ENCODE measurements around the gene PTPRA. TPM values are rescaled to one million over a fixed set of nuclear protein-coding genes. Genes with fewer than 3 reads are reported as not detected.
A peak's percentile ranks its signal among the peaks of the same experiment; 100 is the strongest.

PTPRA gene
- total RNA-seq, 1 experiment from 2014 or later: 29.3 TPM

- ChIA-PET POLR2A (interaction anchor here (0.6 to 2.7 kb wide), 12 partner anchors 9 to 475 kb away, joined by 3 to 17 read pairs (median 4); partner anchors contain the start of genes IDH3B and NOP56), CTCF (interaction anchor here (0.6 kb wide), 1 partner anchor 316 kb away, joined by 4 read pairs; no protein-coding TSS in a partner anchor)
- intact Hi-C loops (cut with micrococcal nuclease): no loop called here
- TF ChIP-seq CTCF (IDR thresholded peaks at IDR 0.05; ENCODE audit: unreplicated experiment): no peak
- peak overlapping the region; percentile 33 for H3K27ac Mint-ChIP-seq (ENCODE audit: low read depth, unreplicated experiment)
- peak overlapping the region; percentile 82 for H3K4me3 Mint-ChIP-seq (ENCODE audit: unreplicated experiment)
- H3K27me3 Mint-ChIP-seq (ENCODE audit: insufficient read depth, unreplicated experiment): no peaks in the 10 kb centered on the region
- H3K4me1 Mint-ChIP-seq (ENCODE audit: insufficient read depth, unreplicated experiment): peaks cover 12% of the 10 kb centered on the region
- peaks cover 13% of the 10 kb centered on the region for H3K36me3 Mint-ChIP-seq (ENCODE audit: insufficient read depth, unreplicated experiment)
- DNase-seq (ENCODE audit: unreplicated experiment): no peak
- TSS peak; percentile 67 for BruUV-seq (replicated peaks)
- no peaks in the 10 kb centered on the region for H3K9me3 Mint-ChIP-seq (ENCODE audit: unreplicated experiment)
These were observed 32.2 kb upstream of the PTPRA start for GRCh38 chr20:2840967-2841531.

- BruUV-seq (replicated peaks): no TSS peak
These were observed 27.7 kb upstream of the PTPRA start for GRCh38 chr20:2845607-2846006.

GRCh38 chr20:2846698-2847097 lies 26.6 kb upstream of the PTPRA start:
- TF ChIP-seq CTCF (IDR thresholded peaks at IDR 0.05; ENCODE audit: unreplicated experiment): no peak
- Mint-ChIP-seq H3K4me3 (ENCODE audit: unreplicated experiment) (no peak overlapping the region), H3K27ac (ENCODE audit: low read depth, unreplicated experiment) (peak overlapping the region; percentile 57), H3K9me3 (ENCODE audit: unreplicated experiment) (no peaks in the 10 kb centered on the region), H3K27me3 (ENCODE audit: insufficient read depth, unreplicated experiment) (no peaks in the 10 kb centered on the region), H3K36me3 (ENCODE audit: insufficient read depth, unreplicated experiment) (peaks cover 4% of the 10 kb centered on the region), H3K4me1 (ENCODE audit: insufficient read depth, unreplicated experiment) (peaks cover 6% of the 10 kb centered on the region)
- no peak for DNase-seq (ENCODE audit: unreplicated experiment)
- intact Hi-C loops (cut with micrococcal nuclease): no loop called here
- no TSS peak for BruUV-seq (replicated peaks)
- ChIA-PET CTCF (no interaction called here), POLR2A (interaction anchor here (0.6 kb wide), 1 partner anchor 310 kb away, joined by 4 read pairs; no protein-coding TSS in a partner anchor)

More at GRCh38 chr20:2845607-2846006, 27.7 kb upstream of the PTPRA start:
- no peaks in the 10 kb centered on the region for H3K9me3 Mint-ChIP-seq (ENCODE audit: unreplicated experiment)
- peaks cover 6% of the 10 kb centered on the region for H3K4me1 Mint-ChIP-seq (ENCODE audit: insufficient read depth, unreplicated experiment)
- no peak overlapping the region for H3K4me3 Mint-ChIP-seq (ENCODE audit: unreplicated experiment)
- intact Hi-C loops (cut with micrococcal nuclease): no loop called here
- DNase-seq (ENCODE audit: unreplicated experiment): no peak
- no peak for TF ChIP-seq CTCF (IDR thresholded peaks at IDR 0.05; ENCODE audit: unreplicated experiment)
- POLR2A ChIA-PET: no interaction called here
- H3K27me3 Mint-ChIP-seq (ENCODE audit: insufficient read depth, unreplicated experiment): no peaks in the 10 kb centered on the region
- CTCF ChIA-PET: no interaction called here
- no peak overlapping the region for H3K27ac Mint-ChIP-seq (ENCODE audit: low read depth, unreplicated experiment)
- peaks cover 10% of the 10 kb centered on the region for H3K36me3 Mint-ChIP-seq (ENCODE audit: insufficient read depth, unreplicated experiment)

GRCh38 chr20:2847802-2848201 lies 25.5 kb upstream of the PTPRA start:
- H3K4me3 Mint-ChIP-seq (ENCODE audit: unreplicated experiment): no peak overlapping the region
- H3K4me1 Mint-ChIP-seq (ENCODE audit: insufficient read depth, unreplicated experiment): peaks cover 6% of the 10 kb centered on the region
- POLR2A ChIA-PET: no interaction called here
- no peak overlapping the region for H3K27ac Mint-ChIP-seq (ENCODE audit: low read depth, unreplicated experiment)
- no peaks in the 10 kb centered on the region for H3K9me3 Mint-ChIP-seq (ENCODE audit: unreplicated experiment)
- peaks cover 4% of the 10 kb centered on the region for H3K36me3 Mint-ChIP-seq (ENCODE audit: insufficient read depth, unreplicated experiment)
- intact Hi-C loops (cut with micrococcal nuclease): no loop called here
- BruUV-seq (replicated peaks): no TSS peak
- H3K27me3 Mint-ChIP-seq (ENCODE audit: insufficient read depth, unreplicated experiment): no peaks in the 10 kb centered on the region
- DNase-seq (ENCODE audit: unreplicated experiment): no peak
- no peak for TF ChIP-seq CTCF (IDR thresholded peaks at IDR 0.05; ENCODE audit: unreplicated experiment)
- CTCF ChIA-PET: interaction anchor here (0.6 kb wide), 1 partner anchor 8 kb away, joined by 3 read pairs; no protein-coding TSS in a partner anchor
